ENCODE results near the gene CAMTA1.

Gene CAMTA1

GRCh38 chr1:7727809-7728471 is 942.7 kb downstream of the CAMTA1 start:
- no peak for DNase-seq (ENCODE audit: low read depth in 1 of 2, low spot score in 1 of 2)

GRCh38 chr1:7729761-7730160 is 944.5 kb downstream of the CAMTA1 start:
- DNase-seq (ENCODE audit: low read depth in 1 of 2, low spot score in 1 of 2): no peak

- no peak for DNase-seq (ENCODE audit: low read depth in 1 of 2, low spot score in 1 of 2)
Observed at GRCh38 chr1:7732331-7732730, 947.1 kb downstream of the CAMTA1 start.

GRCh38 chr1:7733276-7733675 is 948.0 kb downstream of the CAMTA1 start:
- no peak for DNase-seq (ENCODE audit: low read depth in 1 of 2, low spot score in 1 of 2)

- DNase-seq (ENCODE audit: low read depth in 1 of 2, low spot score in 1 of 2): no peak
Observed at GRCh38 chr1:7738044-7738443, 952.8 kb downstream of the CAMTA1 start.

GRCh38 chr1:7743346-7743745 is 958.1 kb downstream of the CAMTA1 start:
- no peak for DNase-seq (ENCODE audit: low read depth in 1 of 2, low spot score in 1 of 2)

GRCh38 chr1:7744882-7745281 is 959.6 kb downstream of the CAMTA1 start:
- DNase-seq (ENCODE audit: low read depth in 1 of 2, low spot score in 1 of 2): no peak

GRCh38 chr1:7745783-7746182 is 960.5 kb downstream of the CAMTA1 start:
- no peak for DNase-seq (ENCODE audit: low read depth in 1 of 2, low spot score in 1 of 2)

GRCh38 chr1:7747605-7748004 is 962.4 kb downstream of the CAMTA1 start:
- DNase-seq (ENCODE audit: low read depth in 1 of 2, low spot score in 1 of 2): no peak

- no peak for DNase-seq (ENCODE audit: low read depth in 1 of 2, low spot score in 1 of 2)
Observed at GRCh38 chr1:7749126-7749525, 963.9 kb downstream of the CAMTA1 start.

- no peak for DNase-seq (ENCODE audit: low read depth in 1 of 2, low spot score in 1 of 2)
Observed at GRCh38 chr1:7751174-7751573, 965.9 kb downstream of the CAMTA1 start.

GRCh38 chr1:7752512-7753417 is 967.5 kb downstream of the CAMTA1 start:
- peak in 1 of 2 donors; percentile 33 for DNase-seq (ENCODE audit: low read depth in 1 of 2, low spot score in 1 of 2)

GRCh38 chr1:7753641-7754040 is 968.4 kb downstream of the CAMTA1 start:
- no peak for DNase-seq (ENCODE audit: low read depth in 1 of 2, low spot score in 1 of 2)

- no peak for DNase-seq (ENCODE audit: low read depth in 1 of 2, low spot score in 1 of 2)
Observed at GRCh38 chr1:7754234-7754633, 969.0 kb downstream of the CAMTA1 start.

- no peak for DNase-seq (ENCODE audit: low read depth in 1 of 2, low spot score in 1 of 2)
Observed at GRCh38 chr1:7755448-7755847, 970.2 kb downstream of the CAMTA1 start.

- no peak for DNase-seq (ENCODE audit: low read depth in 1 of 2, low spot score in 1 of 2)
Observed at GRCh38 chr1:7760245-7760644, 975.0 kb downstream of the CAMTA1 start.

- no peak for DNase-seq (ENCODE audit: low read depth in 1 of 2, low spot score in 1 of 2)
Observed at GRCh38 chr1:7761103-7761502, 975.8 kb downstream of the CAMTA1 start.

- DNase-seq (ENCODE audit: low read depth in 1 of 2, low spot score in 1 of 2): no peak
Observed at GRCh38 chr1:7767176-7767575, 981.9 kb downstream of the CAMTA1 start.

- no peak for DNase-seq (ENCODE audit: low read depth in 1 of 2, low spot score in 1 of 2)
Observed at GRCh38 chr1:7768583-7768982, 983.3 kb downstream of the CAMTA1 start.

GRCh38 chr1:7769673-7770412 is 984.6 kb downstream of the CAMTA1 start:
- DNase-seq (ENCODE audit: low read depth in 1 of 2, low spot score in 1 of 2): no peak

- DNase-seq (ENCODE audit: low read depth in 1 of 2, low spot score in 1 of 2): no peak
Observed at GRCh38 chr1:7770669-7770996, 985.4 kb downstream of the CAMTA1 start.

All from activated CD4-positive, alpha-beta T cell treated with anti-CD3 and anti-CD28 coated beads, Interleukin-2, amount 50 U/mL, for 24 hours (primary cell).